Fibroblast of pulmonary artery (primary cell): ENCODE measurements around the gene SIK3.

Source experiments
- DNase-seq: peaks from one replicate; pipeline ENCODE4 v3.0.0-alpha.2; 2010; ENCODE audit warnings: low read depth
- H3K4me3 ChIP-seq: replicated peaks from 2 replicates; pipeline ENCODE4 v1.5.1; 2011; ENCODE audit warnings: low read depth, mild to moderate bottlenecking, control low read depth, low read length, moderate library complexity
- CTCF ChIP-seq: IDR thresholded peaks from 2 replicates; pipeline ENCODE4 v1.5.1; 2011; ENCODE audit warnings: mild to moderate bottlenecking, control low read depth, low read length, inconsistent platforms; ENCODE audit errors: missing control alignments

The SIK3 gene

DNA sequence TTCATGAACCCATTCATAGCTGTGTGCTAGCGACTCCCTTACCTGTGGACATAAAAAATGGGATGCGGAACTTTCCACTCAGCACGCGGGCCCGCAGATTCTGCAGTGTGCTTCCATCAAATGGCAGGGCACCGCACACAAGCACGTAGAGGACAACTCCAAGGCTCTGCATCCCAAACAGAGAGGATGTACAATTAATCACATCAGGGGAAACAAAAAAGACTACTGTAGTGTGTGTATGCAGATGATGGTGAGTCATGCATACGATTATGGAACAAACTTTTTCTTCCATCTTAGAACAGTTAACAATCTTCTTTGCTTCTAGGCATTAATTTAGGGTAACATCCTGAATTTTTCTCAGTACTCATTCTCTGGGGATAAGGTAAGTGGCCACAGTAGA, 202.0 kb downstream of the SIK3 start:
- no peak for TF ChIP-seq CTCF
- H3K4me3 ChIP-seq: no peak overlapping the region
- DNase-seq: no peak

DNA sequence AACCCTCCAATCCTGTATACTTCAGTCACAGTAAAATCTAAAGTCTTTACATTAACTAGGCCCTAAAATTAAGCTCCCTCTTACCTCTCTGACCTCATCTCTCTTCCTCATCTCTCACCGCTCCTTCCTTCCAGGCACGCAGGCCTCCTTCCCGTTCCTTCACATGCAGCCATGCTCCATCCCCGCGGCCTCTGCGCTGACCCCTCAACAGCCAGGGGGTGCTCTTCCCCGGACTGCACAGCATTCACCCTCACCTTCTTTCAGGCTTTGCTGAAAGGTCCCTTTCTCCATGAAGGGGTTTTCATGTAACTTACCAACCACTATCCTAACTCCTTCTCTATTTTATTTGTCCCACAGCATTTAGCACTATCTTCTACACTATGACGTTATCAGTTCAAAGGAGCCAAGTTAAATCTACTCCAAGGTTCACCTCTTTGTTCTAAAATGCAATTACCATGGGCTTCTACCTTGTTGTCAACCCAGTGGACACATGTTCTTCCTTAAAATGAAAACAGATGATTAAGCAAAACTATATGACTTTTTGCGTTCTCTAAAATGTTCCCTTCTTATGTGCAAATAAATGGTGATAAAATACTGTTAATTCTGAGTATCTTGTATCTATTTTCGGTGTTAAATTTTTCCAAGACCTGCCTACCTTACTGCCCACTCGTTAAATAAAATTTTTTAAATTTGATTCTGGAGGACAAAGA, 203.0 kb downstream of the SIK3 start:
- H3K4me3 ChIP-seq: no peak overlapping the region
- peak; percentile 29 for DNase-seq
- TF ChIP-seq CTCF: peak; percentile 45

GRCh38 chr11:116893906-116894305, 204.3 kb downstream of the SIK3 start:
- DNase-seq: no peak
- H3K4me3 ChIP-seq: no peak overlapping the region
- no peak for TF ChIP-seq CTCF

- DNase-seq: no peak
- TF ChIP-seq CTCF: no peak
- H3K4me3 ChIP-seq: no peak overlapping the region
These were observed 204.8 kb downstream of the SIK3 start for GRCh38 chr11:116893437-116893836.

- H3K4me3 ChIP-seq: no peak overlapping the region
- TF ChIP-seq CTCF: no peak
- no peak for DNase-seq
These were observed 205.9 kb downstream of the SIK3 start for GRCh38 chr11:116892374-116892773.

DNA sequence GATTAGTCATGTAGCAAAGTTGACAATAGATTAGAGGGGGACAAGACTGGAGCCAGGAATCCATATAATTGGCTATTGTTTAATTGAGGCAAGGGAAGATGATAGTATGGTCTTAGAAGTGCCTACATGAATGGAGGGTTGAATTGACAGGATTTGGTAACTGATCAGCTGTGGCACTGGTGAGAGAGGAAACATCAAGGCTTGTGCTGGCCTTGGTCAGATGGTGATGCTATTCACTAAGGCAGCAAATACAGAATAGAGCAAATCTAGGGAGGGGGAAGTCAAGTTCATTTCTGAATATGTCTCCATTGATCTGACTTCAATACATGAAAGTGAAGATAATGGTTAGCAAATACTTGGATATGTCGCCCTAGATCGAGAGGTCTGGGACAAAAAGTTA, 206.5 kb downstream of the SIK3 start:
- H3K4me3 ChIP-seq: no peak overlapping the region
- no peak for TF ChIP-seq CTCF

DNA sequence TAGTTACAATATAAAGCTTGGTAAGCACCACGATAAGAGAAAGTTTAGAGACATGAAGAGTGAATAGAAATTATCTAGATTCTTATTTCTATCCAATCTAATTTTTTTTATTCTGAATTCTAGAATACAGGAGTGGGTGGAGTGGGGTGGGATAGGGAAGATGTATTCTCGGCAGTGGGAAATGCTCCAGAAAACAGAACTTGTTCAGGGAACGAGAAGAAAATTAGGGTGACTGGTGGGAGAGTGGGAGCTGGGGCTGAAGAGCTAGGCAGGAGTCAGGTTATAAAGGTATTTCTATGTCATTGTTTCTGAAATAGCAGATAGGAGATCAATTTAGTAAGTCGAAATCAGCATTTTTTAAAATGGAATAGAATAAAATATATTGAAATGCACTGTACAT, 207.6 kb downstream of the SIK3 start:
- no peak for TF ChIP-seq CTCF
- no peak overlapping the region for H3K4me3 ChIP-seq
- no peak for DNase-seq

More for the DNA sequence above, 206.5 kb downstream of the SIK3 start:
- no peak for DNase-seq
